GM23338 (cell line): ENCODE results near the gene EHBP1L1. TPM values are rescaled to one million over a fixed set of nuclear protein-coding genes. Genes with fewer than 3 reads are reported as not detected.

ENCODE experiments used
- ATAC-seq: fragments of 200-7000 bp; cut with Tn5 transposase; 3 replicates; pipeline ENCODE4 v1.9.1; 2020
- DNase-seq: peaks from one replicate; pipeline ENCODE4 v3.0.0-alpha.2; 2015; ENCODE audit warnings: low spot score
- H2AFZ ChIP-seq: fragments of 200-600 bp; sonication (generic); 2 replicates; pipeline ENCODE4 v1.8.0; 2016; ENCODE audit warnings: antibody characterized with exemption, mild to moderate bottlenecking, moderate library complexity
- H3F3A ChIP-seq: fragments of 200-600 bp; sonication (generic); replicated peaks from 2 replicates; pipeline ENCODE4 v1.8.0; 2017; ENCODE audit warnings: antibody characterized with exemption, mixed run types, low read depth
- H3K27ac ChIP-seq: fragments of 200-600 bp; sonication (generic); 2 replicates; pipeline ENCODE4 v1.6.1; 2016; ENCODE audit warnings: low read depth
- H3K27me3 ChIP-seq: fragments of 200-600 bp; sonication (generic); 2 replicates; pipeline ENCODE4 v1.8.0; 2016; ENCODE audit warnings: mild to moderate bottlenecking, mixed run types, moderate library complexity; ENCODE audit not compliant: insufficient read depth
- H3K36me3 ChIP-seq: fragments of 200-600 bp; sonication (generic); 2 replicates; pipeline ENCODE4 v1.8.0; 2016; ENCODE audit warnings: mild to moderate bottlenecking; ENCODE audit not compliant: insufficient read depth
- H3K4me1 ChIP-seq: fragments of 200-600 bp; sonication (generic); 2 replicates; pipeline ENCODE4 v1.8.0; 2016; ENCODE audit warnings: mild to moderate bottlenecking, moderate library complexity; ENCODE audit not compliant: insufficient read depth
- H3K4me2 ChIP-seq: fragments of 200-600 bp; sonication (generic); 2 replicates; pipeline ENCODE4 v1.7.1; 2017; ENCODE audit warnings: mixed run types
- H3K4me3 ChIP-seq: fragments of 200-600 bp; sonication (generic); 2 replicates; pipeline ENCODE4 v1.6.1; 2016; ENCODE audit warnings: mixed run types
- H3K79me2 ChIP-seq: fragments of 200-600 bp; sonication (generic); replicated peaks from 2 replicates; pipeline ENCODE4 v1.8.0; 2017; ENCODE audit warnings: mild to moderate bottlenecking; ENCODE audit not compliant: insufficient read depth
- H3K9me2 ChIP-seq: fragments of 200-600 bp; sonication (generic); 2 replicates; pipeline ENCODE4 v1.8.0; 2017; ENCODE audit not compliant: insufficient read depth
- H4K20me1 ChIP-seq: fragments of 200-600 bp; sonication (generic); replicated peaks from 2 replicates; pipeline ENCODE4 v1.8.0; 2017; ENCODE audit warnings: mild to moderate bottlenecking; ENCODE audit not compliant: insufficient read depth
- H3K27ac Mint-ChIP-seq: 2 replicates; pipeline ENCODE4 v1.8.0; 2020; ENCODE audit warnings: inconsistent platforms, mild to moderate bottlenecking, moderate library complexity, mixed read lengths
- H3K27me3 Mint-ChIP-seq: 3 replicates; pipeline ENCODE4 v1.8.0; 2022; ENCODE audit warnings: low read depth, mild to moderate bottlenecking, moderate library complexity, mixed read lengths, inconsistent platforms; ENCODE audit not compliant: insufficient read depth, poor library complexity
- H3K36me3 Mint-ChIP-seq: 3 replicates; pipeline ENCODE4 v1.8.0; 2021; ENCODE audit warnings: low read depth, mild to moderate bottlenecking, inconsistent platforms, moderate library complexity, mixed read lengths
- H3K4me1 Mint-ChIP-seq: 3 replicates; pipeline ENCODE4 v1.8.0; 2020; ENCODE audit warnings: mild to moderate bottlenecking, inconsistent platforms, mixed read lengths
- H3K4me3 Mint-ChIP-seq: 3 replicates; pipeline ENCODE4 v1.8.0; 2021; ENCODE audit warnings: moderate library complexity, mild to moderate bottlenecking, inconsistent platforms, mixed read lengths
- H3K9me3 Mint-ChIP-seq: 3 replicates; pipeline ENCODE4 v1.8.0; 2020; ENCODE audit warnings: moderate library complexity, mild to moderate bottlenecking, inconsistent platforms, mixed read lengths
- EZH2 ChIP-seq: fragments of 200-600 bp; sonication (generic); IDR thresholded peaks from one replicate; pipeline ENCODE4 v1.8.0; 2017; ENCODE audit warnings: antibody characterized with exemption, mild to moderate bottlenecking, low read depth; ENCODE audit not compliant: unreplicated experiment
- POLR2AphosphoS5 ChIP-seq: IDR thresholded peaks from 2 replicates; pipeline ENCODE4 v1.6.1; 2016; ENCODE audit warnings: antibody characterized with exemption, low read depth
- STAT1 ChIP-seq: IDR thresholded peaks from one replicate; pipeline ENCODE4 v1.6.1; 2016; ENCODE audit warnings: antibody characterized with exemption; ENCODE audit not compliant: unreplicated experiment
- ZNF331 ChIP-seq: fragments of 250-450 bp; sonication (Bioruptor Pico); IDR thresholded peaks from 2 replicates; pipeline ENCODE4 v1.5.0; 2020; ENCODE audit warnings: low read depth, mild to moderate bottlenecking, moderate library complexity
- ZNF462 ChIP-seq: fragments of 250-450 bp; sonication (Bioruptor Pico); IDR thresholded peaks from 2 replicates; pipeline ENCODE4 v1.5.0; 2020; ENCODE audit warnings: mild to moderate bottlenecking, moderate library complexity
- polyA plus RNA-seq: library from polyadenylated mRNA; unstranded; fragments of >200 nt; fragmentation: Nextera tagmentation; extraction: Ambion mirVana; gene quantifications from 2 replicates; pipeline ENCODE4 v1.2.1, GENCODE V29; 2016
- total RNA-seq: library from RNA; depleted of rRNA; stranded (reverse); fragments of >200 nt; shearing (Covaris generic); gene quantifications from 2 replicates; pipeline ENCODE4 v1.2.3, GENCODE V29; 2014

The EHBP1L1 gene
- total and polyA plus RNA-seq, 2 experiments from 2014 or later: 2.9 to 10.9 TPM

GRCh38 chr11:65586247-65586630, 10.4 kb downstream of the EHBP1L1 start:
- Histone ChIP-seq H3K4me2 (no peak overlapping the region), H3F3A (peaks cover 16% of the 10 kb centered on the region), H2AFZ (no peak overlapping the region), H3K4me3 (no peak overlapping the region), H3K79me2 (no peaks in the 10 kb centered on the region), H3K27ac (no peak overlapping the region), H3K4me1 (peaks cover 3% of the 10 kb centered on the region; the same call in 1 of the 2 replicates), H4K20me1 (no peaks in the 10 kb centered on the region), H3K36me3 (no peaks in the 10 kb centered on the region), H3K9me2 (no peaks in the 10 kb centered on the region), H3K27me3 (peaks cover 73% of the 10 kb centered on the region)
- Mint-ChIP-seq H3K9me3 (no peaks in the 10 kb centered on the region), H3K27ac (no peak overlapping the region), H3K36me3 (peaks cover 2% of the 10 kb centered on the region; the same call in 1 of the 3 replicates), H3K4me1 (peaks cover 16% of the 10 kb centered on the region), H3K27me3 (peaks cover 68% of the 10 kb centered on the region), H3K4me3 (no peak overlapping the region; the same call in 2 of the 3 replicates)
- ATAC-seq (no peak), DNase-seq (no peak)
- no peak for TF ChIP-seq STAT1
- TF ChIP-seq POLR2AphosphoS5: no peak
- no peak for TF ChIP-seq ZNF462 (CRISPR knock-in tag)
- no peak for TF ChIP-seq ZNF331 (CRISPR knock-in tag)
- no peak for TF ChIP-seq EZH2

GRCh38 chr11:65586676-65587075, 10.8 kb downstream of the EHBP1L1 start:
- ATAC-seq: peak; percentile 62
- Histone ChIP-seq H3K4me2 (no peak overlapping the region), H3K4me1 (peaks cover 5% of the 10 kb centered on the region; the same call in 1 of the 2 replicates), H3K36me3 (no peaks in the 10 kb centered on the region), H3K79me2 (no peaks in the 10 kb centered on the region), H3F3A (peaks cover 18% of the 10 kb centered on the region), H3K4me3 (no peak overlapping the region), H3K9me2 (no peaks in the 10 kb centered on the region), H3K27me3 (peaks cover 76% of the 10 kb centered on the region), H3K27ac (no peak overlapping the region), H2AFZ (no peak overlapping the region), H4K20me1 (no peaks in the 10 kb centered on the region)
- H3K27ac Mint-ChIP-seq: no peak overlapping the region
- DNase-seq: peak; percentile 59
- peaks cover 70% of the 10 kb centered on the region for H3K27me3 Mint-ChIP-seq
- peaks cover 19% of the 10 kb centered on the region for H3K4me1 Mint-ChIP-seq
- H3K9me3 Mint-ChIP-seq: no peaks in the 10 kb centered on the region
- TF ChIP-seq ZNF331 (CRISPR knock-in tag): no peak
- TF ChIP-seq EZH2: no peak
- no peak for TF ChIP-seq ZNF462 (CRISPR knock-in tag)
- H3K36me3 Mint-ChIP-seq: peaks cover 2% of the 10 kb centered on the region; the same call in 1 of the 3 replicates
- no peak overlapping the region; the same call in 2 of the 3 replicates for H3K4me3 Mint-ChIP-seq
